WTC11 (cell line): Measurements from ENCODE around the gene ZDBF2. TPM values are rescaled to one million over a fixed set of nuclear protein-coding genes. Genes with fewer than 3 reads are reported as not detected.
"Not testable (repeated sequence)": the region's sequence is repeated elsewhere in the genome, so short reads cannot be mapped to it uniquely, and the experiment has no call there.

Experiments used
- ATAC-seq: fragments of 200-7000 bp; cut with Tn5 transposase; 2 replicates; pipeline ENCODE4 v1.10.0; 2021; ENCODE audit warnings: mild to moderate bottlenecking, moderate library complexity
- CTCF ChIA-PET: fragments of 300-600 bp; sonication (Branson Sonifier 250); formaldehyde crosslinking; loops from one replicate; lab custom pipeline; 2021; ENCODE audit warnings: antibody characterized with exemption; lab: Charles Lee
- POLR2A ChIA-PET: fragments of 350-600 bp; sonication (Branson Sonifier 250); formaldehyde crosslinking; loops from one replicate; lab custom pipeline; 2021; ENCODE audit warnings: antibody characterized with exemption; lab: Charles Lee
- DNase-seq: peaks from one replicate; pipeline ENCODE4 v3.0.0; 2021; ENCODE audit warnings: low spot score
- H3K27ac Mint-ChIP-seq: 2 replicates; pipeline ENCODE4 v1.8.0; 2021; ENCODE audit warnings: mixed read lengths
- H3K27me3 Mint-ChIP-seq: 2 replicates; pipeline ENCODE4 v1.8.0; 2021; ENCODE audit warnings: low read depth, mild to moderate bottlenecking, moderate library complexity, mixed read lengths
- H3K36me3 Mint-ChIP-seq: 2 replicates; pipeline ENCODE4 v1.8.0; 2021; ENCODE audit warnings: mixed read lengths
- H3K4me1 Mint-ChIP-seq: 2 replicates; pipeline ENCODE4 v1.8.0; 2022; ENCODE audit warnings: mixed read lengths
- H3K4me3 Mint-ChIP-seq: 2 replicates; pipeline ENCODE4 v1.8.0; 2021; ENCODE audit warnings: mild to moderate bottlenecking, moderate library complexity, mixed read lengths
- H3K9me3 Mint-ChIP-seq: 2 replicates; pipeline ENCODE4 v1.8.0; 2021; ENCODE audit warnings: mixed read lengths
- ATF1 ChIP-seq: sonication (generic); formaldehyde crosslinking; IDR thresholded peaks from 2 replicates; pipeline ENCODE4 v1.8.1; 2023; ENCODE audit warnings: mild to moderate bottlenecking, moderate library complexity, missing genetic modification reagents
- CBFB ChIP-seq: sonication (generic); formaldehyde crosslinking; IDR thresholded peaks from 2 replicates; pipeline ENCODE4 v1.8.1; 2022; ENCODE audit warnings: mild to moderate bottlenecking, low read depth, missing genetic modification reagents
- FOXP1 ChIP-seq: sonication (generic); formaldehyde crosslinking; IDR thresholded peaks from 2 replicates; pipeline ENCODE4 v1.8.0; 2022; ENCODE audit warnings: missing genetic modification reagents, mild to moderate bottlenecking, moderate library complexity, borderline replicate concordance
- GTF2I ChIP-seq: fragments of 250-450 bp; sonication (Bioruptor Pico); conservative IDR thresholded peaks from 2 replicates; pipeline ENCODE4 v1.4.0; 2021; ENCODE audit warnings: mild to moderate bottlenecking
- NR1H2 ChIP-seq: sonication (generic); formaldehyde crosslinking; IDR thresholded peaks from 2 replicates; pipeline ENCODE4 v1.9.0; 2021; ENCODE audit warnings: mild to moderate bottlenecking, moderate library complexity, missing genetic modification reagents
- OVOL2 ChIP-seq: fragments of 250-450 bp; sonication (Bioruptor Pico); IDR thresholded peaks from 2 replicates; pipeline ENCODE4 v1.9.0; 2021; ENCODE audit warnings: mild to moderate bottlenecking, borderline replicate concordance
- PRRX2 ChIP-seq: fragments of 250-450 bp; sonication (Bioruptor Pico); IDR thresholded peaks from 2 replicates; pipeline ENCODE4 v1.8.0; 2021; ENCODE audit warnings: mild to moderate bottlenecking
- TEAD1 ChIP-seq: sonication (generic); formaldehyde crosslinking; IDR thresholded peaks from 2 replicates; pipeline ENCODE4 v1.8.0; 2022; ENCODE audit warnings: mild to moderate bottlenecking, missing genetic modification reagents
- ZNF138 ChIP-seq: sonication (generic); formaldehyde crosslinking; conservative IDR thresholded peaks from 2 replicates; pipeline ENCODE4 v1.8.1; 2022; ENCODE audit warnings: mild to moderate bottlenecking, moderate library complexity, missing genetic modification reagents
- total RNA-seq: library from RNA; stranded (reverse); gene quantifications from 3 replicates; pipeline ENCODE4 v1.2.3, GENCODE V29; 2021
- TF ChIP-seq, protein P1 (sequence below): sonication (generic); formaldehyde crosslinking; IDR thresholded peaks from 2 replicates; pipeline ENCODE4 v1.8.1; 2023; ENCODE audit warnings: mild to moderate bottlenecking, moderate library complexity, missing genetic modification reagents
- TF ChIP-seq, protein P2 (sequence below): sonication (generic); formaldehyde crosslinking; IDR thresholded peaks from 2 replicates; pipeline ENCODE4 v1.8.0; 2022; ENCODE audit warnings: mild to moderate bottlenecking, missing genetic modification reagents
- TF ChIP-seq, protein P3 (sequence below): sonication (generic); formaldehyde crosslinking; IDR thresholded peaks from 2 replicates; pipeline ENCODE4 v1.8.0; 2022; ENCODE audit warnings: mild to moderate bottlenecking, missing genetic modification reagents
- TF ChIP-seq, protein P4 (sequence below): sonication (generic); formaldehyde crosslinking; IDR thresholded peaks from 2 replicates; pipeline ENCODE4 v1.8.1; 2022; ENCODE audit warnings: missing genetic modification reagents, borderline replicate concordance
- TF ChIP-seq, protein P5 (sequence below): sonication (generic); formaldehyde crosslinking; IDR thresholded peaks from 2 replicates; pipeline ENCODE4 v1.8.0; 2023; ENCODE audit warnings: missing genetic modification reagents
- TF ChIP-seq, protein P6 (sequence below): fragments of 250-450 bp; sonication (Bioruptor Pico); IDR thresholded peaks from 2 replicates; pipeline ENCODE4 v2.1.2; 2022; ENCODE audit warnings: mild to moderate bottlenecking, moderate library complexity
- TF ChIP-seq, protein P7 (sequence below): sonication (generic); formaldehyde crosslinking; IDR thresholded peaks from 2 replicates; pipeline ENCODE4 v1.8.1; 2022; ENCODE audit warnings: low read depth, missing genetic modification reagents, borderline replicate concordance

Gene ZDBF2
- total RNA-seq, 1 experiment from 2014 or later = 16.0 TPM

DNA sequence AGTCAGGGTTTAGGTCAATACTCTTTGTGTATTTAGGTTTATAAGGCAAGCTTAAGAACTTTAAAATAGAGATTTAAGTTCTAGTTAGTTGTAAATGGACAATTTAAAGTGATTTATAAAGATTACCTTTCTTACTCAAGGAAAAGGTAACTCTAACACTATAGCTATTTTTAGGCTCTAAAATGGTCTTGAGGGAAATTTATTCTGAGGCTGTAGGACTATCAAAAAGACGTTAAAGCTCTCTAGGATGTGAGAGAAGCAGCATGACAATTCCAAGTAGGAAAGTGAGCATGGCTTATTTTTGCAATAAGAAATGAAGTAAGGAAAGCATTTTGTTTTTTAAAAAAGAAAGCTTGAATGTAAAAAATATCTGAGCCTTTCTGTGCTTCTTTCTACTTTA is 78.1 kb downstream of the ZDBF2 start (continued):
- TF ChIP-seq, protein P1, sequence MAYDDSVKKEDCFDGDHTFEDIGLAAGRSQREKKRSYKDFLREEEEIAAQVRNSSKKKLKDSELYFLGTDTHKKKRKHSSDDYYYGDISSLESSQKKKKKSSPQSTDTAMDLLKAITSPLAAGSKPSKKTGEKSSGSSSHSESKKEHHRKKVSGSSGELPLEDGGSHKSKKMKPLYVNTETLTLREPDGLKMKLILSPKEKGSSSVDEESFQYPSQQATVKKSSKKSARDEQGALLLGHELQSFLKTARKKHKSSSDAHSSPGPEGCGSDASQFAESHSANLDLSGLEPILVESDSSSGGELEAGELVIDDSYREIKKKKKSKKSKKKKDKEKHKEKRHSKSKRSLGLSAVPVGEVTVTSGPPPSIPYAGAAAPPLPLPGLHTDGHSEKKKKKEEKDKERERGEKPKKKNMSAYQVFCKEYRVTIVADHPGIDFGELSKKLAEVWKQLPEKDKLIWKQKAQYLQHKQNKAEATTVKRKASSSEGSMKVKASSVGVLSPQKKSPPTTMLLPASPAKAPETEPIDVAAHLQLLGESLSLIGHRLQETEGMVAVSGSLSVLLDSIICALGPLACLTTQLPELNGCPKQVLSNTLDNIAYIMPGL (CRISPR knock-in tag) = no peak

DNA sequence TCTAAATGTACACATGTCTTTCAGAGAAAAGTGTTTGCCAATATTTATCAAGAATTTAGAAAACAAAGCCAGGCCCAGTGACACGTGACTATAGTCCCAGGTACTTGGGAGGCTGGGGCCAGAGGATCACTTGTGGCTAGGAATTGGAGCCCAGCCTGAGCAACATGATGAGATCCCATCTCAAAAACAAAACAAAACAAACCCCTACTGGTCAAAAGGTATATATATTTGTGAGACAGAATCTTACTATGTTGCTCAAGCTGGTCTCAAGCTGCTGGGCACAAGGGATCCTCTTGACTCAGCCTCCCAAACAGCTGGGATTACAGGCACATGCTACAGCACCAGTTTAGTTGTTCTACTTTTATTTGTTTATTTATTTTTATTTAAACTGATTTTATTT is 79.2 kb downstream of the ZDBF2 start:
- H3K9me3 Mint-ChIP-seq = peaks cover 33% of the 10 kb centered on the region
- no peak overlapping the region for H3K27ac Mint-ChIP-seq
- H3K4me3 Mint-ChIP-seq = no peak overlapping the region
- ChIA-PET CTCF (no interaction called here), POLR2A (interaction anchor here (0.6 kb wide), 1 partner anchor 196 kb away, joined by 5 read pairs; no protein-coding TSS in a partner anchor)
- peaks cover 31% of the 10 kb centered on the region for H3K36me3 Mint-ChIP-seq
- DNase-seq (no peak), ATAC-seq (no peak)
- TF ChIP-seq TEAD1 = no peak
- TF ChIP-seq, protein P2, sequence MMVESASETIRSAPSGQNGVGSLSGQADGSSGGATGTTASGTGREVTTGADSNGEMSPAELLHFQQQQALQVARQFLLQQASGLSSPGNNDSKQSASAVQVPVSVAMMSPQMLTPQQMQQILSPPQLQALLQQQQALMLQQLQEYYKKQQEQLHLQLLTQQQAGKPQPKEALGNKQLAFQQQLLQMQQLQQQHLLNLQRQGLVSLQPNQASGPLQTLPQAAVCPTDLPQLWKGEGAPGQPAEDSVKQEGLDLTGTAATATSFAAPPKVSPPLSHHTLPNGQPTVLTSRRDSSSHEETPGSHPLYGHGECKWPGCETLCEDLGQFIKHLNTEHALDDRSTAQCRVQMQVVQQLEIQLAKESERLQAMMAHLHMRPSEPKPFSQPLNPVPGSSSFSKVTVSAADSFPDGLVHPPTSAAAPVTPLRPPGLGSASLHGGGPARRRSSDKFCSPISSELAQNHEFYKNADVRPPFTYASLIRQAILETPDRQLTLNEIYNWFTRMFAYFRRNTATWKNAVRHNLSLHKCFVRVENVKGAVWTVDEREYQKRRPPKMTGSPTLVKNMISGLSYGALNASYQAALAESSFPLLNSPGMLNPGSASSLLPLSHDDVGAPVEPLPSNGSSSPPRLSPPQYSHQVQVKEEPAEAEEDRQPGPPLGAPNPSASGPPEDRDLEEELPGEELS (CRISPR knock-in tag) = no peak
- TF ChIP-seq, protein P3, sequence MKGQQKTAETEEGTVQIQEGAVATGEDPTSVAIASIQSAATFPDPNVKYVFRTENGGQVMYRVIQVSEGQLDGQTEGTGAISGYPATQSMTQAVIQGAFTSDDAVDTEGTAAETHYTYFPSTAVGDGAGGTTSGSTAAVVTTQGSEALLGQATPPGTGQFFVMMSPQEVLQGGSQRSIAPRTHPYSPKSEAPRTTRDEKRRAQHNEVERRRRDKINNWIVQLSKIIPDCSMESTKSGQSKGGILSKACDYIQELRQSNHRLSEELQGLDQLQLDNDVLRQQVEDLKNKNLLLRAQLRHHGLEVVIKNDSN (CRISPR knock-in tag) = no peak
- H3K27me3 Mint-ChIP-seq = no peaks in the 10 kb centered on the region; the same call in 1 of the 2 replicates
- H3K4me1 Mint-ChIP-seq = no peaks in the 10 kb centered on the region

DNA sequence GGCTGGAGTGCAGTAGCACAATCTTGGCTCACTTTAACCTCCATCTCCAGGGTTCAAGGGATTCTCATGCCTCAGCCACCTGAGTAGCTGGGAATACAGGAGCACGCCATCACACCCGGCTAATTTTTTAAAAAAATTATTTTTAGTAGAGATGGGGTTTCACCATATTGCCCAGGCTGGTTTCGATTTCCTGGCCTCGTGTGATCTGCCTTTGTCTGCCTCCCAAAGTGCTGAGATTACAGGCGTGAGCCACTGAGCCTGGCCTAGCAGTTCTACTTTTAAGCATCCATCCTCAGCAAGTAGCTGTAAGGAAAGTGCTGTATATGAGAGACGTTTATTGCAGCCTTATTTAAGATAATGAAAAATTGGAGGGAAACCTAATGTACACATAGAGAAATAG is 79.7 kb downstream of the ZDBF2 start:
- H3K4me3 Mint-ChIP-seq = no peak overlapping the region
- TF ChIP-seq, protein P4, sequence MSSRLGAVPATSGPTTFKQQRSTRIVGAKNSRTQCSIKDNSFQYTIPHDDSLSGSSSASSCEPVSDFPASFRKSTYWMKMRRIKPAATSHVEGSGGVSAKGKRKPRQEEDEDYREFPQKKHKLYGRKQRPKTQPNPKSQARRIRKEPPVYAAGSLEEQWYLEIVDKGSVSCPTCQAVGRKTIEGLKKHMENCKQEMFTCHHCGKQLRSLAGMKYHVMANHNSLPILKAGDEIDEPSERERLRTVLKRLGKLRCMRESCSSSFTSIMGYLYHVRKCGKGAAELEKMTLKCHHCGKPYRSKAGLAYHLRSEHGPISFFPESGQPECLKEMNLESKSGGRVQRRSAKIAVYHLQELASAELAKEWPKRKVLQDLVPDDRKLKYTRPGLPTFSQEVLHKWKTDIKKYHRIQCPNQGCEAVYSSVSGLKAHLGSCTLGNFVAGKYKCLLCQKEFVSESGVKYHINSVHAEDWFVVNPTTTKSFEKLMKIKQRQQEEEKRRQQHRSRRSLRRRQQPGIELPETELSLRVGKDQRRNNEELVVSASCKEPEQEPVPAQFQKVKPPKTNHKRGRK = no peak
- TF ChIP-seq, protein P5, sequence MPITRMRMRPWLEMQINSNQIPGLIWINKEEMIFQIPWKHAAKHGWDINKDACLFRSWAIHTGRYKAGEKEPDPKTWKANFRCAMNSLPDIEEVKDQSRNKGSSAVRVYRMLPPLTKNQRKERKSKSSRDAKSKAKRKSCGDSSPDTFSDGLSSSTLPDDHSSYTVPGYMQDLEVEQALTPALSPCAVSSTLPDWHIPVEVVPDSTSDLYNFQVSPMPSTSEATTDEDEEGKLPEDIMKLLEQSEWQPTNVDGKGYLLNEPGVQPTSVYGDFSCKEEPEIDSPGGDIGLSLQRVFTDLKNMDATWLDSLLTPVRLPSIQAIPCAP (CRISPR knock-in tag) = no peak
- TF ChIP-seq OVOL2 (CRISPR knock-in tag) = no peak
- TF ChIP-seq FOXP1 = no peak
- TF ChIP-seq CBFB (CRISPR knock-in tag) = no peak
- TF ChIP-seq PRRX2 (CRISPR knock-in tag) = no peak
- TF ChIP-seq NR1H2 (CRISPR knock-in tag) = no peak
- no peak for TF ChIP-seq ZNF138 (CRISPR knock-in tag)
- TF ChIP-seq, protein P6, sequence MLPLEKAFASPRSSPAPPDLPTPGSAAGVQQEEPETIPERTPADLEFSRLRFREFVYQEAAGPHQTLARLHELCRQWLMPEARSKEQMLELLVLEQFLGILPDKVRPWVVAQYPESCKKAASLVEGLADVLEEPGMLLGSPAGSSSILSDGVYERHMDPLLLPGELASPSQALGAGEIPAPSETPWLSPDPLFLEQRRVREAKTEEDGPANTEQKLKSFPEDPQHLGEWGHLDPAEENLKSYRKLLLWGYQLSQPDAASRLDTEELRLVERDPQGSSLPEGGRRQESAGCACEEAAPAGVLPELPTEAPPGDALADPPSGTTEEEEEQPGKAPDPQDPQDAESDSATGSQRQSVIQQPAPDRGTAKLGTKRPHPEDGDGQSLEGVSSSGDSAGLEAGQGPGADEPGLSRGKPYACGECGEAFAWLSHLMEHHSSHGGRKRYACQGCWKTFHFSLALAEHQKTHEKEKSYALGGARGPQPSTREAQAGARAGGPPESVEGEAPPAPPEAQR (CRISPR knock-in tag) = no peak
- no peak for TF ChIP-seq GTF2I (CRISPR knock-in tag)
- no peak for TF ChIP-seq ATF1 (CRISPR knock-in tag)
- TF ChIP-seq, protein P7, sequence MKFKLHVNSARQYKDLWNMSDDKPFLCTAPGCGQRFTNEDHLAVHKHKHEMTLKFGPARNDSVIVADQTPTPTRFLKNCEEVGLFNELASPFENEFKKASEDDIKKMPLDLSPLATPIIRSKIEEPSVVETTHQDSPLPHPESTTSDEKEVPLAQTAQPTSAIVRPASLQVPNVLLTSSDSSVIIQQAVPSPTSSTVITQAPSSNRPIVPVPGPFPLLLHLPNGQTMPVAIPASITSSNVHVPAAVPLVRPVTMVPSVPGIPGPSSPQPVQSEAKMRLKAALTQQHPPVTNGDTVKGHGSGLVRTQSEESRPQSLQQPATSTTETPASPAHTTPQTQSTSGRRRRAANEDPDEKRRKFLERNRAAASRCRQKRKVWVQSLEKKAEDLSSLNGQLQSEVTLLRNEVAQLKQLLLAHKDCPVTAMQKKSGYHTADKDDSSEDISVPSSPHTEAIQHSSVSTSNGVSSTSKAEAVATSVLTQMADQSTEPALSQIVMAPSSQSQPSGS (CRISPR knock-in tag) = no peak
- peaks cover 31% of the 10 kb centered on the region for H3K36me3 Mint-ChIP-seq
- peaks cover 32% of the 10 kb centered on the region for H3K9me3 Mint-ChIP-seq
- DNase-seq (no peak), ATAC-seq (no peak)
- CTCF ChIA-PET = no interaction called here
- POLR2A ChIA-PET = interaction anchor here (0.6 kb wide), 1 partner anchor 196 kb away, joined by 5 read pairs; no protein-coding TSS in a partner anchor
- no peaks in the 10 kb centered on the region for H3K4me1 Mint-ChIP-seq
- no peak overlapping the region for H3K27ac Mint-ChIP-seq
- no peaks in the 10 kb centered on the region; the same call in 1 of the 2 replicates for H3K27me3 Mint-ChIP-seq

DNA sequence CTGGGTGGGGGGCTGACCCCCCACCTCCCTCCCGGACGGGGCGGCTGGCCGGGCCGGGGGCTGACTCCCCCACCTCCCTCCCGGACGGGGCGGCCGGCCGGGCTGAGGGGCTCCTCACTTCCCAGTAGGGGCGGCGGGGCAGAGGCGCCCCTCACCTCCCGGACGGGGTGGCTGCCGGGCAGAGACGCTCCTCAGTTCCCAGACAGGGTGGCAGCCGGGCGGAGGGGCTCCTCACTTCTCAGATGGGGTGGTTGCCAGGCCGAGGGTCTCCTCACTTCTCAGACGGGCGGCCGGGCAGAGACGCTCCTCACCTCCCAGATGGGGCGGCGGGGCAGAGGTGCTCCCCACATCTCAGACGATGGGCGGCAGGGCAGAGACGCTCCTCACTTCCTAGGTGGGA is 82.4 kb downstream of the ZDBF2 start:
- POLR2A ChIA-PET = not testable (repeated sequence)
- Mint-ChIP-seq H3K36me3 (peaks cover 18% of the 10 kb centered on the region), H3K9me3 (peaks cover 17% of the 10 kb centered on the region)

DNA sequence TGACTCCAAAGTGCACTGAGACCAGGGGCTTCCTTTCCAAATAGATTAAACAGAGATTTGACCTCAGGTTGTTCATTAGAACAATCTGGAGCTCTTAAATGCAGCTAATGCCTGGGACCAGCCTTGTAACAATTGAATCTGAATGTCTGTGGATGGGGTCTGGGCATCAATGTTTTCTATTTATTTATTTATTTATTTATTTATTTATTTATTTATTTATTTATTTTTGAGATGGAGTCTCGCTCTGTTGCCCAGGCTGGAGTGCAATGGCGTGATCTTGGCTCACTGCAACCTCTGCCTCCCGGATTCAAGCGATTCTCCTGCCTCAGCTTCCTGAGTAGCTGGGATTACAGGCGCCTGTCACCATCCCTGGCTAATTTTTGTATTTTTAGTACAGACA is 86.4 kb downstream of the ZDBF2 start:
- DNase-seq, POLR2A ChIA-PET, H3K27me3 Mint-ChIP-seq, ATAC-seq, H3K4me3 Mint-ChIP-seq, H3K4me1 Mint-ChIP-seq, H3K27ac Mint-ChIP-seq: not testable (repeated sequence)
- Mint-ChIP-seq H3K36me3 (peaks cover 18% of the 10 kb centered on the region), H3K9me3 (peaks cover 17% of the 10 kb centered on the region)
- CTCF ChIA-PET = interaction anchor here (0.8 kb wide), 1 partner anchor 105 kb away, joined by 6 read pairs; no protein-coding TSS in a partner anchor

More for the DNA sequence above, 82.4 kb downstream of the ZDBF2 start:
- H3K27me3 Mint-ChIP-seq, CTCF ChIA-PET, ATAC-seq, H3K4me1 Mint-ChIP-seq, DNase-seq, H3K27ac Mint-ChIP-seq, H3K4me3 Mint-ChIP-seq: not testable (repeated sequence)
